Upper lobe of left lung (tissue), 4 donors: ENCODE data around the gene MCM3AP.

Experiments used
- POLR2A ChIP-seq, 4 donors: fragments of 450-650 bp; IDR thresholded peaks; one replicate each; pipeline ENCODE4 v1.5.1; 2016 to 2017; ENCODE audit warnings: antibody characterized with exemption in 4 of 4, mild to moderate bottlenecking in 2 of 4
- POLR2AphosphoS5 ChIP-seq, 2 donors: sonication (generic); formaldehyde crosslinking; IDR thresholded peaks; one replicate each; pipeline ENCODE4 v1.5.1; 2017; ENCODE audit warnings: antibody characterized with exemption in 2 of 2
- TF ChIP-seq, protein P1 (sequence below), 6 experiments: fragments of 450-650 bp in 4 of 6; fragments of 200-600 bp in 2 of 6; sonication (generic) in 2 of 6; IDR thresholded peaks; one replicate each; pipeline ENCODE4 v1.5.1; 2016 to 2019; ENCODE audit warnings: antibody characterized with exemption in 6 of 6

DNA sequence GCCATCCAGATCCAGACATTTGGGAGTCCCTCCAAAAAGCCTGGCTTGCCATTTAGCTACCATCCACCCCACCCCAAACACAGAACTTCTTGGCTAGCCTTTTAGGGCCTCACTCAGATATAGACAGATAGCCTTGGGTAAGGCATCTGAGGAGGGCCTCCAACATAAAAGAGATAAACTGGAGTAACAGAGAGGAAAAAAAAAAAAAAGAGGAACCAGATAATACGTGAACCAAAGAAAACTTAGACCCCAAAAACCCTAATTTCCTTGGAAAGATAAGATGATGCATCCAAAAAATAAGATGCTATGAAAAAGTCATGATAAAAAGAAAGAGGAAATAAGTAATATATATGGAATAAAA is 37.0 kb downstream of the MCM3AP start:
- TF ChIP-seq, protein P1, sequence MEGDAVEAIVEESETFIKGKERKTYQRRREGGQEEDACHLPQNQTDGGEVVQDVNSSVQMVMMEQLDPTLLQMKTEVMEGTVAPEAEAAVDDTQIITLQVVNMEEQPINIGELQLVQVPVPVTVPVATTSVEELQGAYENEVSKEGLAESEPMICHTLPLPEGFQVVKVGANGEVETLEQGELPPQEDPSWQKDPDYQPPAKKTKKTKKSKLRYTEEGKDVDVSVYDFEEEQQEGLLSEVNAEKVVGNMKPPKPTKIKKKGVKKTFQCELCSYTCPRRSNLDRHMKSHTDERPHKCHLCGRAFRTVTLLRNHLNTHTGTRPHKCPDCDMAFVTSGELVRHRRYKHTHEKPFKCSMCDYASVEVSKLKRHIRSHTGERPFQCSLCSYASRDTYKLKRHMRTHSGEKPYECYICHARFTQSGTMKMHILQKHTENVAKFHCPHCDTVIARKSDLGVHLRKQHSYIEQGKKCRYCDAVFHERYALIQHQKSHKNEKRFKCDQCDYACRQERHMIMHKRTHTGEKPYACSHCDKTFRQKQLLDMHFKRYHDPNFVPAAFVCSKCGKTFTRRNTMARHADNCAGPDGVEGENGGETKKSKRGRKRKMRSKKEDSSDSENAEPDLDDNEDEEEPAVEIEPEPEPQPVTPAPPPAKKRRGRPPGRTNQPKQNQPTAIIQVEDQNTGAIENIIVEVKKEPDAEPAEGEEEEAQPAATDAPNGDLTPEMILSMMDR (IDR thresholded peaks at IDR 0.05): no peak
- TF ChIP-seq POLR2A (IDR thresholded peaks at IDR 0.05) (no peak), POLR2AphosphoS5 (IDR thresholded peaks at IDR 0.05) (no peak)
